HepG2 (cell line): ENCODE data around the gene ZFYVE26. TPM values are rescaled to one million over a fixed set of nuclear protein-coding genes. Genes with fewer than 3 reads are reported as not detected.

Experiments
- AGO1 ChIP-seq: fragments of 200-400 bp; formaldehyde crosslinking; IDR thresholded peaks from 2 replicates; pipeline ENCODE4 v1.6.1; 2017; ENCODE audit warnings: mild to moderate bottlenecking, low read depth, low read length, moderate library complexity; ENCODE audit not compliant: poor library complexity, severe bottlenecking
- DDIT3 ChIP-seq: sonication (generic); formaldehyde crosslinking; IDR thresholded peaks from 2 replicates; pipeline ENCODE4 v1.4.0; 2020; ENCODE audit warnings: mild to moderate bottlenecking, missing genetic modification reagents
- FOXK1 ChIP-seq: sonication (generic); formaldehyde crosslinking; IDR thresholded peaks from 2 replicates; pipeline ENCODE4 v1.4.0; 2020; ENCODE audit warnings: low read depth, missing genetic modification reagents, borderline replicate concordance
- HMG20B ChIP-seq: conservative IDR thresholded peaks from 2 replicates; pipeline ENCODE4 v1.6.1; 2016; ENCODE audit warnings: missing genetic modification reagents, missing compliant biosample characterization
- HNRNPK ChIP-seq: fragments of 200-400 bp; formaldehyde crosslinking; IDR thresholded peaks from 2 replicates; pipeline ENCODE4 v1.6.1; 2018; ENCODE audit warnings: low read length, low read depth, moderate library complexity, mild to moderate bottlenecking; ENCODE audit not compliant: poor library complexity, severe bottlenecking
- PRMT3 ChIP-seq: sonication (generic); formaldehyde crosslinking; IDR thresholded peaks from 2 replicates; pipeline ENCODE4 v1.8.1; 2022; ENCODE audit warnings: low read depth, mild to moderate bottlenecking, moderate library complexity, missing genetic modification reagents, borderline replicate concordance
- RARA ChIP-seq: IDR thresholded peaks from 2 replicates; pipeline ENCODE4 v1.6.1; 2016; ENCODE audit warnings: missing genetic modification reagents, missing compliant biosample characterization
- RCOR2 ChIP-seq: IDR thresholded peaks from 2 replicates; pipeline ENCODE4 v1.6.1; 2016; ENCODE audit warnings: missing biosample characterization, missing genetic modification reagents
- RNF219 ChIP-seq: sonication (generic); formaldehyde crosslinking; IDR thresholded peaks from 2 replicates; pipeline ENCODE4 v1.5.0; 2020; ENCODE audit warnings: mild to moderate bottlenecking, missing genetic modification reagents
- SRSF9 ChIP-seq: fragments of 200-400 bp; formaldehyde crosslinking; IDR thresholded peaks from 2 replicates; pipeline ENCODE4 v1.6.1; 2018; ENCODE audit warnings: borderline replicate concordance, mild to moderate bottlenecking, low read depth, low read length; ENCODE audit not compliant: insufficient read depth, poor library complexity, severe bottlenecking
- XBP1 ChIP-seq: sonication (generic); formaldehyde crosslinking; IDR thresholded peaks from 2 replicates; pipeline ENCODE4 v1.5.0; 2020; ENCODE audit warnings: missing genetic modification reagents
- ZBTB37 ChIP-seq: sonication (generic); formaldehyde crosslinking; IDR thresholded peaks from 2 replicates; pipeline ENCODE4 v1.4.0; 2020; ENCODE audit warnings: mild to moderate bottlenecking, missing genetic modification reagents
- ZBTB42 ChIP-seq: sonication (generic); formaldehyde crosslinking; IDR thresholded peaks from 2 replicates; pipeline ENCODE4 v1.5.0; 2020; ENCODE audit warnings: mild to moderate bottlenecking, missing genetic modification reagents
- ZBTB43 ChIP-seq: sonication (generic); formaldehyde crosslinking; conservative IDR thresholded peaks from 2 replicates; pipeline ENCODE4 v1.4.0; 2020; ENCODE audit warnings: missing genetic modification reagents
- ZNF207 ChIP-seq: fragments of 450-650 bp; IDR thresholded peaks from 2 replicates; pipeline ENCODE4 v1.6.1; 2016; ENCODE audit warnings: antibody characterized with exemption, borderline replicate concordance
- ZNF296 ChIP-seq: sonication (generic); formaldehyde crosslinking; conservative IDR thresholded peaks from 2 replicates; pipeline ENCODE4 v1.5.0; 2020; ENCODE audit warnings: mild to moderate bottlenecking, missing genetic modification reagents
- ZNF30 ChIP-seq: sonication (generic); formaldehyde crosslinking; IDR thresholded peaks from 2 replicates; pipeline ENCODE4 v1.5.0; 2020; ENCODE audit warnings: mild to moderate bottlenecking, missing genetic modification reagents
- ZNF724P ChIP-seq: sonication (generic); formaldehyde crosslinking; IDR thresholded peaks from 2 replicates; pipeline ENCODE4 v1.8.0; 2022; ENCODE audit warnings: missing genetic modification reagents, borderline replicate concordance
- ZNF83 ChIP-seq: sonication (generic); formaldehyde crosslinking; IDR thresholded peaks from 2 replicates; pipeline ENCODE4 v1.4.0; 2020; ENCODE audit warnings: missing genetic modification reagents, mild to moderate bottlenecking, borderline replicate concordance
- ZNF841 ChIP-seq: sonication (generic); formaldehyde crosslinking; IDR thresholded peaks from 2 replicates; pipeline ENCODE4 v1.8.1; 2023; ENCODE audit warnings: missing genetic modification reagents, borderline replicate concordance
- ZNF850 ChIP-seq: sonication (generic); formaldehyde crosslinking; conservative IDR thresholded peaks from 2 replicates; pipeline ENCODE4 v1.9.0; 2021; ENCODE audit warnings: mild to moderate bottlenecking, missing genetic modification reagents
- ZSCAN5A ChIP-seq: sonication (generic); formaldehyde crosslinking; IDR thresholded peaks from 2 replicates; pipeline ENCODE4 v1.8.0; 2022; ENCODE audit warnings: mild to moderate bottlenecking, missing genetic modification reagents, borderline replicate concordance
- polyA plus RNA-seq, 8 experiments: library from polyadenylated mRNA; depleted of rRNA in 3 of 8; stranded (reverse) in 7 of 8; unstranded in 1 of 8; fragments of >200 nt; fragmentation: Illumina TruSeq in 4 of 8; extraction: Trizol in 4 of 8; gene quantifications; 2 replicates each; pipeline versions ENCODE4 v1.2.1 to v1.2.3, GENCODE V29; 2011 to 2016; ENCODE audit warnings: low read depth in 4 of 8, missing spikeins in 1 of 8, mixed read lengths in 1 of 8; ENCODE audit not compliant: insufficient read depth in 1 of 8
- total RNA-seq, 5 experiments: library from RNA; depleted of rRNA; stranded (reverse); fragments of >200 nt; fragmentation: Illumina TruSeq; extraction: Trizol; gene quantifications; 2 replicates each; pipeline ENCODE4 v1.2.3, GENCODE V29; 2016; ENCODE audit warnings: low read depth in 1 of 5

The ZFYVE26 gene
- total and polyA plus RNA-seq, 2 of the 13 experiments (the other 11 are each of a cell fraction or from before 2014, with no cell fraction given), result 13.6 to 16.4 TPM

GRCh38 chr14:67729072-67729885 lies 87.1 kb downstream of the ZFYVE26 start (continued):
- TF ChIP-seq ZBTB37 (no peak), ZNF724P (CRISPR knock-in tag) (no peak; the same call in 1 of the 2 replicates), HMG20B (CRISPR knock-in tag) (no peak), RARA (CRISPR knock-in tag) (peak; percentile 47), HNRNPK (no peak), FOXK1 (CRISPR knock-in tag) (no peak), ZSCAN5A (CRISPR knock-in tag) (no peak), ZNF850 (CRISPR knock-in tag) (no peak), ZNF841 (CRISPR knock-in tag) (no peak), ZNF207 (no peak), DDIT3 (CRISPR knock-in tag) (no peak), ZBTB42 (CRISPR knock-in tag) (peak; percentile 67; the same call in 1 of the 2 replicates), ZNF296 (no peak), ZBTB43 (CRISPR knock-in tag) (no peak), XBP1 (CRISPR knock-in tag) (no peak), PRMT3 (no peak), ZNF30 (CRISPR knock-in tag) (0 out of 2 replicates have a peak, but pooled peaks have one; percentile 70), AGO1 (no peak), SRSF9 (no peak), ZNF83 (CRISPR knock-in tag) (no peak), RCOR2 (CRISPR knock-in tag) (no peak), RNF219 (no peak)
